ENCODE data around the gene ERI3. TPM values are rescaled to one million over a fixed set of nuclear protein-coding genes. Genes with fewer than 3 reads are reported as not detected.
A peak's percentile ranks its signal among the peaks of the same experiment; 100 is the strongest.

ERI3 gene
- total RNA-seq, 1 donor from 2014 or later = 72.7 TPM

DNA sequence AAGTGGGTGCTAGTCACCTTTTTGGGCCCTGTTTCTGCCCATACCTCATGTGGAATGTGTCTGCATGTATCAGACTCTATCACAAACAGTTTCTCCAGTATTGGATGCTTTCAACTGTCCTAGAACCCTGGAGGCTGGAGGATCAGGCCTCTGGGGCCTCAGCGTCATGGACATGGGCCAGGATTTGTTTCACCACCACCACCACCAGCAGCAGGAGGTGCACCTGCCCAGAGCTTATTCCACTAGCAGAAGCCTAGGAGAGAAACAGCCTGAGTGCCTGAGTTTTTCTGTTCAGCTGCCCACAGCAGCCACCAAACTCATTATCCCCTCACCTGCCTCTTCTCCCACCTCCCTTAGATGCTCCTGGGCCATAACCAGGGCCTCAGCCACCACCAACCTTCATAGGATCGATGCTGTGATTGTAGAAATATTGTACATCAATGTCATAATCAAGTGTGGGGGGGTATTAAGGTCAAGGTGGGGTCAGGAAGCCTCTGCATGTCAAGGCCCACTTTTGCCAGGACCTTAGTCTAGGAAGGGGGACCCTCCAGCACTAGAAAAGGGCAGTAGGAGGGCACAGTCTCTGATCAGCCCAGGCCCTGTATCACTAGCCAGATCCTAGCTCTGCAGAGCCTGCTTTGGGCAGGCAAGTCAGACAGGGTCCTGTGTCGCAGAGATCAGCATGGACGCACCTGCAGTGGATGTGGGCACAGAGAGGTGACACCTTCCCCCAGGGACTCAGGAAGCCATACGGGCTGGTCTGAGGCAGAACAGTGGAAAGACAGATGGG is 132.5 kb downstream of the ERI3 start:
- H3K4me1 Mint-ChIP-seq (ENCODE audit: unreplicated experiment) = peaks cover 17% of the 10 kb centered on the region
- no peak for DNase-seq (ENCODE audit: extremely low spot score, unreplicated experiment)
- peaks cover 17% of the 10 kb centered on the region for H3K36me3 Mint-ChIP-seq
- H3K27ac Mint-ChIP-seq = peak overlapping the region; percentile 61
- H3K27me3 Mint-ChIP-seq = no peaks in the 10 kb centered on the region
- no peak for TF ChIP-seq CTCF (conservative IDR thresholded peaks at IDR 0.05)
- H3K4me3 Mint-ChIP-seq = no peak overlapping the region
- no peaks in the 10 kb centered on the region for H3K9me3 Mint-ChIP-seq

- no peak overlapping the region for H3K4me3 Mint-ChIP-seq
- DNase-seq (ENCODE audit: extremely low spot score, unreplicated experiment) = no peak
- H3K36me3 Mint-ChIP-seq = peaks cover 14% of the 10 kb centered on the region
- peaks cover 18% of the 10 kb centered on the region for H3K4me1 Mint-ChIP-seq (ENCODE audit: unreplicated experiment)
- no peaks in the 10 kb centered on the region for H3K9me3 Mint-ChIP-seq
- H3K27me3 Mint-ChIP-seq = no peaks in the 10 kb centered on the region
- peak overlapping the region; percentile 61 for H3K27ac Mint-ChIP-seq
- TF ChIP-seq CTCF (conservative IDR thresholded peaks at IDR 0.05) = no peak
These were observed 133.3 kb downstream of the ERI3 start for GRCh38 chr1:44221769-44222168.

DNA sequence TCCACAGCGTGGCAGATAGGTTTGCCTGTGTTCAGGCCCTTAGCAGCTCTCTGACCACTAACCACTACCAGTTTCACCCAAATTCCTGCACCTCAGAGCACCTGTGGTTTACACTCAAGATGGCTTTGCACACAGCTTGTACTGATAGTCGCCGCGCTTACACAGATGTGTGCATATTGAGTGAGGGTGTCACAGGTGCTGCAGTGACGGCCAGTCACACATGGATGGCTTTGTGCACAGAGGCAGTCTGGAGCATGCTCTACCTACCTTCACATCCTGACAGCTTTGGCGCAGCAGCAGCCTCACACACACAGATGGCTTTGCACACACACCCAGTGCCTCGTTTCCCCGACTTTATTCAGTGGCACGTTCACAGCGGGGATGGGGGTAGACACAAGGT is 134.3 kb downstream of the ERI3 start:
- H3K4me1 Mint-ChIP-seq (ENCODE audit: unreplicated experiment) = peaks cover 18% of the 10 kb centered on the region
- H3K27ac Mint-ChIP-seq = no peak overlapping the region
- no peak for TF ChIP-seq CTCF (conservative IDR thresholded peaks at IDR 0.05)
- no peaks in the 10 kb centered on the region for H3K9me3 Mint-ChIP-seq
- H3K4me3 Mint-ChIP-seq = peak overlapping the region; percentile 41
- peaks cover 12% of the 10 kb centered on the region for H3K36me3 Mint-ChIP-seq
- no peak for DNase-seq (ENCODE audit: extremely low spot score, unreplicated experiment)
- H3K27me3 Mint-ChIP-seq = no peaks in the 10 kb centered on the region

DNA sequence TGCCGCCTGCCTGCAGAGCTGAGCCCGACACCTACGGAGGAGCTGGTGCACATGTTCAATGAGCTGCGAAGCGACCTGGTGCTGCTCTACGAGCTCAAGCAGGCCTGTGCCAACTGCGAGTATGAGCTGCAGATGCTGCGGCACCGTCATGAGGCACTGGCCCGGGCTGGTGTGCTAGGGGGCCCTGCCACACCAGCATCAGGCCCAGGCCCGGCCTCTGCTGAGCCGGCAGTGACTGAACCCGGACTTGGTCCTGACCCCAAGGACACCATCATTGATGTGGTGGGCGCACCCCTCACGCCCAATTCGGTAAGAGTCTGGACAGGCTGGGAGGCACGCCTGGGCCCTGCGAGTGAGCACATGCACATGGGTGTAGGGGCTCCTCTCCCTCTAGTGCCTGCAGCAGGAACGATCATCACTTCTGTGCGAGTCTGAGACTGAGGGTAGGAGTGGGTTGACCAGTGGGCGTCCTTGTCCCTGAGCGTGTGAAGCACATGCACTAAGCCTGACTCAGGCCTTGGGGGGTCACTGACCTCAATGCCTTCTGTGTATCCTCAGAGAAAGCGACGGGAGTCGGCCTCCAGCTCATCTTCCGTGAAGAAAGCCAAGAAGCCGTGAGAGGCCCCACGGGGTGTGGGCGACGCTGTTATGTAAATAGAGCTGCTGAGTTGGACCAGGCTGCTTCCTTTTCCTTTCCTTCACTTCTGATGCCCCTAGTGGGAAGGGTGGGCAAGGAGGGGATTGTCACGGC is 134.9 kb downstream of the ERI3 start:
- Mint-ChIP-seq H3K9me3 (no peaks in the 10 kb centered on the region), H3K36me3 (peaks cover 11% of the 10 kb centered on the region), H3K27me3 (no peaks in the 10 kb centered on the region), H3K4me3 (peak overlapping the region; percentile 41), H3K4me1 (ENCODE audit: unreplicated experiment) (peaks cover 18% of the 10 kb centered on the region), H3K27ac (no peak overlapping the region)
- TF ChIP-seq CTCF (conservative IDR thresholded peaks at IDR 0.05) = no peak
- no peak for DNase-seq (ENCODE audit: extremely low spot score, unreplicated experiment)

DNA sequence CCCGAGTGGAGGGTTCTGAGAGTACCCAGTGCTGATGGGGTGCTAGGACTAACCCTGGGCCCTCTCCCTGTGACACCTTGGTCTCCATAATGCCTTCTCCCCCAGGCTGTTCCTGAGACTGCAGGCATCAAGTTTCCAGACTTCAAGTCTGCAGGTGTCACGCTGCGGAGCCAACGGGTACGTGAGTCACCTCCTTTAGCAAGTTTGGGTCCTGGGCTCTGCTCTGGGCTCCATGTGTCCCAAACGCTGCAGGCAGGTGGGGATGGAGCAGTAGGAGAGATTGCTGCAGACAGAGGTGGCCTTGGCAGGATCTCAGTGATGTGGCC is 135.8 kb downstream of the ERI3 start:
- no peak for TF ChIP-seq CTCF (conservative IDR thresholded peaks at IDR 0.05)
- no peaks in the 10 kb centered on the region for H3K27me3 Mint-ChIP-seq
- H3K4me1 Mint-ChIP-seq (ENCODE audit: unreplicated experiment) = peaks cover 18% of the 10 kb centered on the region
- H3K9me3 Mint-ChIP-seq = no peaks in the 10 kb centered on the region
- no peak overlapping the region for H3K4me3 Mint-ChIP-seq
- no peak overlapping the region for H3K27ac Mint-ChIP-seq
- peaks cover 11% of the 10 kb centered on the region for H3K36me3 Mint-ChIP-seq
- DNase-seq (ENCODE audit: extremely low spot score, unreplicated experiment) = no peak

All from type B pancreatic cell (in vitro differentiated cells).